Cardiac fibroblast (primary cell): ENCODE results near the gene INPP5A.

Experiments
- DNase-seq, 2 donors: peaks; one replicate each; pipeline versions ENCODE4 v3.0.0 to v3.0.0-alpha.2; 2010; ENCODE audit warnings: low read depth in 2 of 2
- H3K4me3 ChIP-seq, 2 donors: replicated peaks in 1 of 2; 1 replicate in 1 of 2; 2 replicates in 1 of 2; pipeline ENCODE4 v1.5.1; 2011; ENCODE audit warnings: low read depth in 2 of 2, low read length in 2 of 2, mild to moderate bottlenecking in 2 of 2, moderate library complexity in 1 of 2
- TF ChIP-seq, protein P1 (sequence below): IDR thresholded peaks from one replicate; pipeline ENCODE4 v1.5.1; 2011; ENCODE audit warnings: low read depth, mild to moderate bottlenecking, low read length, inconsistent platforms

INPP5A gene

DNA sequence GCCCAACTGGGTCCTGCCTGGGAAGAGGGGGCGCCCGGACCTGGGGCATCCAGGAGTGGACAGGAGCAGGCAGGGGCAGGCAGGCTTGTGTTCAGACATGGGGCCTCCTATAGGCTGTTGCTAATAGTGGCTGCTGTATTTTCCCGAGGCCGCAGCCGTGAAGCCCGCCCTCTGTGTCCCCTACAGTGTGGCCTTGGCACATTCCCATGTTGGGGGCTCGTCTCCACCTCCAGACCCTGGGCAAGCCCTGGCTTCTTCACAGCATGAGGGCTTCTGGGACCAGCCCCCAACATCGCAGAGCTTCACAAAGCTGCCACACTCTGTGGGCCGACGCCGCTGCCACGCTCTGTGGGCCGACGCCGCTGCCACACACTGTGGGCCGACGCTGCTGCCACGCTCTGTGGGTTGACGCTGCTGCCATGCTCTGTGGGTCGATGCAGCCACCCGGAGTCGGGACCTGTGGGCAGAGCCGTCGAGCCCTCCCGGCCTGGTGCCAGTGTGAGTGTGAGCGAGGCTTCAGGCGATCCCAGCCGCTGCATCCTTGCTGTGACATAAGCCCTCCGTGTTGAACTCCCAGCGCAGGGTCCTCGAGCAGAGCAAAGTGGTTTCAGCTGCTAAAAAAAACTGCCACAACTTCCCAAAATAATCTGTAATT is 109.0 kb downstream of the INPP5A start:
- H3K4me3 ChIP-seq = no peak overlapping the region
- no peak for DNase-seq
- TF ChIP-seq, protein P1, sequence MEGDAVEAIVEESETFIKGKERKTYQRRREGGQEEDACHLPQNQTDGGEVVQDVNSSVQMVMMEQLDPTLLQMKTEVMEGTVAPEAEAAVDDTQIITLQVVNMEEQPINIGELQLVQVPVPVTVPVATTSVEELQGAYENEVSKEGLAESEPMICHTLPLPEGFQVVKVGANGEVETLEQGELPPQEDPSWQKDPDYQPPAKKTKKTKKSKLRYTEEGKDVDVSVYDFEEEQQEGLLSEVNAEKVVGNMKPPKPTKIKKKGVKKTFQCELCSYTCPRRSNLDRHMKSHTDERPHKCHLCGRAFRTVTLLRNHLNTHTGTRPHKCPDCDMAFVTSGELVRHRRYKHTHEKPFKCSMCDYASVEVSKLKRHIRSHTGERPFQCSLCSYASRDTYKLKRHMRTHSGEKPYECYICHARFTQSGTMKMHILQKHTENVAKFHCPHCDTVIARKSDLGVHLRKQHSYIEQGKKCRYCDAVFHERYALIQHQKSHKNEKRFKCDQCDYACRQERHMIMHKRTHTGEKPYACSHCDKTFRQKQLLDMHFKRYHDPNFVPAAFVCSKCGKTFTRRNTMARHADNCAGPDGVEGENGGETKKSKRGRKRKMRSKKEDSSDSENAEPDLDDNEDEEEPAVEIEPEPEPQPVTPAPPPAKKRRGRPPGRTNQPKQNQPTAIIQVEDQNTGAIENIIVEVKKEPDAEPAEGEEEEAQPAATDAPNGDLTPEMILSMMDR = no peak

DNA sequence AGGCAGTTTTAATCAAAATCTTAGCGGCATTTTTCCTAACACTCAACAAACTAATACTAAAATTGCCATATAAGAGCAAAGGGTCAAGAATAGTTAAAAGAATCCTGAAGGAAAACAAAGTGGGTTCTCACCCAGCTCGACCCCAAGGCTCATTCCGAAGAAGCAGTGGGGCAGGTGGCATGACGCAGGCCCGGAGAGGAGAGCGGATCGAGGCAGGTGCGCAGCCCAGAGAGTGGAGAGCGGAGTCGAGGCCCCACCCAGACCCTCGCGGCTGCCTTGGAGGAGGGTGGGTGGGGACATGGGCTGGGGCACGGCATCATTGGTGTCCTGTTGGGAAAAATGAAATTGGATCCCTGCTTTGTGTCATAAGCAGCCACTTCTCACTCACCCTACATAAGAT is 109.8 kb downstream of the INPP5A start:
- TF ChIP-seq, protein P1 = no peak
- no peak for DNase-seq
- H3K4me3 ChIP-seq = no peak overlapping the region

DNA sequence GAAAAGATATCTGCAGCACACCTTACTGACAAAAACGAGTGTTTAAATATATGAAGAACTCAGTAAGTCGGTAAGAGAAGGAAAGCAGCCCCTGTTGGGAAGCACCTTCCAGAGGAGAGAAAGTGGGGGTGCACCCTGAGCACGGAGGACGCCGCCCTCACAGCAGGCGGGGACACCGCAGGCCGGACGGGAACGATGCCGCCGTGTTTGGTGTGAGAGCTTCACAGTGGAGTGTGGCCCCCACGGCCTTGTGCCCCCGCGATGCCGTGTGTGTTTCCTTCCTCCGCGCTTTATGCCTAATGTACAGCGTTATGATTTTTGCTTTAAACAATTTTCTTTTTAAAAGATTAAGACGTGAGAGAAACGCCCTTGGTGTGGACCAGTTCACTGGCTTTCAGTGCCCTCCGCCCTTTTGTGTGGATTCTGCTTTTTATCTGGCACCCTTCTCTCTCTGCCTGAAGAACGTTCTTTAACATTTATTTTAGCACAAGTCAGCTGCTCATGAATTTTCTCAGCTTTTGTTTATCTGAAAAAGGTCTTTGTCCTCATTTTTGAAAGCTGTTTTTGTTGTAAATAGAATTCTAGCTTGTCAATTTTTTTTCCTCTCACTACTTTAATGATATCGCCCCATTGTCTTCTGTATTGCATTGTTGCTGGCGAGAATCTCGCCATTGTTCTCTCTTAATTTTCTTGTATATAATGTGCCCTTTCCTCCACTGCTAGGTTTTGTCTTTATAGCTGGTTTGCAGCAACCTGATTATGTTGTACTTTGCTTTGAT is 110.7 kb downstream of the INPP5A start:
- DNase-seq = no peak
- TF ChIP-seq, protein P1 = no peak
- H3K4me3 ChIP-seq = no peak overlapping the region

DNA sequence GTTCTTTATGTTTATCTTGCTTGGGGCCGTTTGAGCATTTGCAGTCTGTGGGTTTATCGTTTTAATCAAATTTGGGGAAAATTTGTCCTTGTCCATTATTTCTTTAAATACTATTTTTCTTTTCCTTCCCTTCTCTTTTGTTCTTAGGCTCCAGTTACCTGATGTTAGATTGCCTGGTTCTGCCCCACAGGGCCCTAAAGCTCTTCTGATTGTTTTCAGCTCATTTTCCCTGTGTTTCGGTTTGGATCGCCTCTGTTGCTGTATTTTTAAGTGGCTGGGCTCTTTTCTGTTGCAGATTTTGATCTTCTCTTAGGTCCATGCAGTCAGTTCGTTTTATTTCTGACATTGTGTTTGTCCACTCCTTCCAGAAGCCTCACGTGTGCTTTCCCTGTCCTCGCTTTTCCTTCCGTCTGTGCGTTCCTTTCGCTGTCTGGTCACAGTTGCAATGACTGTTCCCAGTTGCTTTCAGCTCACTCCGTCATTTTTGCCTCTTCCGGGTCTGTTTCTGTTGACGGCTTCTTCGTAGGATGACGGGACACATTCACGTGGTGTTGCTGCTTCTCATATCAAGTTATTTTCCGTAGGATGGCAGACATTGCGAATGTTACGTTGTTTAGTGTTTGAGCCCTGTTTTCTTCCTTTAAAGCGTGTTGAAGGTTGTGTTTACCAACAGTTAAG is 111.4 kb downstream of the INPP5A start:
- DNase-seq = no peak
- TF ChIP-seq, protein P1 = no peak
- H3K4me3 ChIP-seq = no peak overlapping the region

DNA sequence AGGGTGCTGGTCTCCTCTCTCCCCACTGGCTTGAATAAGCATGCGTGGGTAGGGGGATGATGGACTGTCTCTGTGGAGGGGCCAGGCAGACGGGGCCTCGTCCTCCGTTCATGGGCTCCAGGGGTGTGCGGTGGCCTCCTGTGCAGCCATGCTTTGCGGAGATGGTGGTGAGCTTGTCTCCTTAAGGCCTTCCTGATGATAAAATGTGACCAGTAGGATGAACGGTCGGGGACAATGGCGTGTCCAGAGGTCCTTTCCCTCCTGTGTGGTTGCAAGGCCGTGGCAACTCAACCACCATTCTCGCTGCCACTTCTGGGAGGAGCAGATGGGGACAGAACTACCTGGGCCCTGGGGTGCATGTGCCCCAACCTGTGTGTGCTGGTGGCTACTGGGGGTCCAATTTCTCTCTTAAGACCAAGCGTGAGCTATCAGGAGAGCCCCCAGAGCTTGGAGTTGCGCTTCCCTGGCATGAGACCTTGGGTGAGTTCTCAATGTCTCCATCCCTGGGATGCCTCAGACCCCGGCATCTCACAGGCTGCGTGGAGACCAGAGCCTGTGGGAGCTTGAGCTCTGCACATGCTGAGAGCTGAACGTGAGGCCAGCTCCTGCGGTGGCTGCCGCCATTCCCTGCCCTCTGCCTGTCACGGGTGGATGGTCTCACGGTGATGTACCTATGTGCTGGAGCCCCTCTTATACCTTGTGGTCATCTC is 112.2 kb downstream of the INPP5A start:
- TF ChIP-seq, protein P1 = no peak
- DNase-seq = no peak
- no peak overlapping the region for H3K4me3 ChIP-seq

DNA sequence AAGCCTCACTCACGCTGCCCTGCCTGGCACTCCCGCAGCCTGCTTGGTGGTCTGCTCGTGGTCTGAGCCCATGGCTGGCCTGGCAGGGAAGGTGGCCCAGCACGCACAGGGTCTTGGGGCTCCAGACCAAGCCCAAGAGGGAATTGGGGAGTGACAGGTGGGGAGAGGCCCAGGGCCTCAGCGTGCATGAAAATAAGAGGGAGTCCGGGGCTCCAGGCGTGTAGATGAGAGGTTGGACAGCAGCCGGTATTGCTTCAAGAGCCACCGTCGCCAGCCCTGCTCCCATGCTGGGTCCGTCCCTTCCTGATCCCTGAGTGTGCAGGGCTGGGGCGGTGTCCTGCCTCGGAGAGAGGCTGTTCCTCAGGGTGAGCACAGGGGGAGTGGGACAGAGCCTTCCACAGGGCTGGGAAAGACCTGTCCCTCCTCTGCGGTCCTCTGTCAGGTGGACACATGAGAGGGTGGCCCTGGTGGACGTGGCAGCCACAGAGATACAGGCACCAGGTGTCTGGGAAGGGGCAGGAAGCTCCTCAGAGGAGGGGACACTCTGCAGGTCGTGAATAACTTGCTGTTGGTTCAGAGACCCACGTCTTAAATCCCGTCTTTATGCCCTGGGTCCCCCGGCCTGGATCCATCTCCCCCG is 113.1 kb downstream of the INPP5A start:
- no peak for DNase-seq
- no peak overlapping the region for H3K4me3 ChIP-seq
- TF ChIP-seq, protein P1 = no peak
